GM23248 (cell line): ENCODE results near the gene WDR43.

Experiments used
- EZH2 ChIP-seq: fragments of 200-600 bp; sonication (generic); IDR thresholded peaks from 2 replicates; pipeline ENCODE4 v1.6.1; 2018; ENCODE audit warnings: antibody characterized with exemption, mild to moderate bottlenecking; ENCODE audit not compliant: insufficient read depth, poor library complexity, severe bottlenecking
- EZH2phosphoT487 ChIP-seq: fragments of 200-600 bp; sonication (generic); IDR thresholded peaks from 2 replicates; pipeline ENCODE4 v1.6.1; 2018; ENCODE audit warnings: antibody characterized with exemption, moderate library complexity, mild to moderate bottlenecking, low read depth; ENCODE audit not compliant: insufficient read depth

- TF ChIP-seq EZH2 (no peak), EZH2phosphoT487 (no peak)
Observed at GRCh38 chr2:28944535-28945248, 50.2 kb downstream of the WDR43 start.
